Stimulated activated CD8-positive, alpha-beta memory T cell treated with anti-CD3 and anti-CD28 coated beads, Interleukin-15, amount 100 ng/mL, for 1 hour (primary cell): ENCODE measurements around the gene GRK6.
A peak's percentile ranks its signal among the peaks of the same experiment; 100 is the strongest.
"Not testable (repeated sequence)": the region's sequence is repeated elsewhere in the genome, so short reads cannot be mapped to it uniquely, and the experiment has no call there.

ENCODE experiments used
- DNase-seq: peaks from one replicate; pipeline ENCODE4 v3.0.0-alpha.2; 2020; ENCODE audit warnings: low read depth

Gene GRK6

DNA sequence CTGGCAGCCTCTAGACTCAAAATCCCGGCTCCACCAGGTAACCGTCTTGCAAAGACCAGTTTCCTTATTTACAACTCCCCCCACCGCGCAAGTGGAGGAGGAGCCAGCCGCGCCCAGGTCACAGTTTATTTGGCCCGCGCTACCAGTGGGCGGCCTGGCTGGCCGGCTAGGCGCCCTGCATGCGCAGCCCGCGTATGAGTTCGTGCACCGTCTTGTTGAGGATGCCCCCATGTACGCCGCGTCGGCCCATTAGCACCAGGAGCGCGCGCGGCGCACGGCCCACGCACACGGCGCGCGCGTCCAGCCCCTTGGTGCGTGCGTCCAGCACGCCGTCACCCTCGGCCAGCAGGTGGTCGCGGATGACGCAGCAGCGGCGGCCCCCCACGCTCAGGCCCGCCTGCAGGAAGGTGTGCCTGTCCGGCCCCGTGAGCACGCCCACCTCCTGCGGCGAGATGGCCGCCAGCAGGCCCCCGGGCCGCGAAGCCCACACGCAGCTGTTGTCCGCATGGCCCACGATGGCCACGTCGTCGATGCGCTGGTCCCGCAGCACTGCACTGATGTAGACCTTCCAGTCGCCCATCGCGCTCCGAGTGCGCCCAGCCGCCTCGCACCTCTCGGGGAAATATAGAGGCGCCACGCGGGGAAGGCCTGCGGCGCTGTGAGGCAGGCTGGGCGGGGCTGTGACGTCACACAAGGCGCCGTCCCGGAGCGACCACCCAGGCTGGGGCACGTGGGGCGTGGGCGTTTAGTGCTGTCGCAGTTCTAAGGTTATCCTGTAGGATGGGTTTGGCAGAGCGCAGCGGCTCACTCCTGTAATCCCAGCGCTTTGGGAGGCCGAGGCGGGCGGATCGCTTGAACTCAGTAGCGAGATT lies 26.2 kb upstream of the GRK6 start, which contains the start of gene PFN3:
PFN3 (minus strand) TSS at position 665 of the 872 bp plus-strand sequence; CDS start at position 580, 85 bp downstream.
- no peak for DNase-seq

- DNase-seq, result peak; percentile 38
Observed at GRCh38 chr5:177402271-177403043, 24.0 kb upstream of the GRK6 start.

GRCh38 chr5:177403102-177403791 lies 23.2 kb upstream of the GRK6 start:
- DNase-seq, result no peak

GRCh38 chr5:177403792-177404640 lies 22.5 kb upstream of the GRK6 start:
- DNase-seq, result peak; percentile 70

- DNase-seq, result no peak
Observed at GRCh38 chr5:177404641-177405179, 21.8 kb upstream of the GRK6 start.

GRCh38 chr5:177405312-177405711 lies 21.2 kb upstream of the GRK6 start:
- no peak for DNase-seq

DNA sequence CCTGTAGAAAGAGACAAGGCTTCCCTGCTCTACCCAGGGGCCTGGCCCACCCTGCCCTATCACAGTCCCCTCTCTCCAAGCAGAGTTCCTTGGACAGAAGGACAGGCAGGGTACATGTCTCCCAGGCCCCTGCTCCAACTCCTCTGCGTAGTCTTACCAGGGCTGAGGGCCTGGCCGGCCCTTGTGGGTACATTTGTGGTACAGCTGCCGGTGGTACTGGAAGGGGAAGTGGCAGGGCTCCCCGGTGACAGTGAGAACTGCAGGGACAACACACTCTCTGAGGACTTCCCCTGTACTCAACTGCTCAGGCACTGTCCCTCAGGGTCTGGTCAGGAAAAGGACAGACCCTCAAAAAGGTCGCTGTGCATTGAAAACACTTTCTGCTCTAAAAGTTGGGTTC lies 20.7 kb upstream of the GRK6 start:
- DNase-seq, result no peak

DNA sequence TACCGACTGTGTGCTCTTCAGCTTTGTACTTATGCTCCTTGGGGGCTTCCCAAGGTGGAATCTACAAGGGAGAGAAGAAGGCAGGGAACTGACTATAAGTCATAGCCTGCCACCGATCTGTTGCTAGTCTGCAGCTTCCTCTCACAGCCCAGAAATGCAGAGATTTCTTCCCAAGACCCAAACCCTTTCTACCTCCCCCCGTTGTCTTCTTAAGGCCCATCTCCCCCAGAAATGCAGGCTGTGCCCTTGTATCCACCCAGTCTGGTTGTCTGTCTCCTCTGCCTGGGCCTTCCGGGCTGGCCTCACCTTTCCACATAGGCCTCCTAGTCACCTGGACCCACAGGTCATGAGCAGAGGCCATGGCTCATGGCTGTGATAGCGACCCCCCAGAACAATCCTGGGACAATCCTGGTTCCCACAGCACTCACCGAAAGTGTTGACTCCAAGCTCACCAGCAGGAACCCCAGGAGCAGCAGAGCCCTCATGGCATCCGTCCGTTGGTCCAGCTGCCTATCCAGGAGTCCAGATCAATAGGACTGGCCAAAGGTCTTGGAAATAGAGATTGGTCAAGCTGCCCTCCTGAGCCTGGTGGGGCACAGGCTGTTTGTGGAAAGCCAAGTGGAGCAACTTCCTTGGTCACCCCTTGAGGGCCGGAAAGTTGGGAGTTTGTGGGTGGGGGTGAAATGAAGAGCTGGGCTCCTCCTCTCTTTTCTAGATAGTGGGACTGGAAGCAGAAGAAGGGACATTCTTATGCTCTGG lies 17.3 kb upstream of the GRK6 start, which contains the start of gene F12:
F12 (minus strand) TSS at position 522 of the 759 bp plus-strand sequence; CDS start at position 485, 37 bp downstream.
- no peak for DNase-seq

DNA sequence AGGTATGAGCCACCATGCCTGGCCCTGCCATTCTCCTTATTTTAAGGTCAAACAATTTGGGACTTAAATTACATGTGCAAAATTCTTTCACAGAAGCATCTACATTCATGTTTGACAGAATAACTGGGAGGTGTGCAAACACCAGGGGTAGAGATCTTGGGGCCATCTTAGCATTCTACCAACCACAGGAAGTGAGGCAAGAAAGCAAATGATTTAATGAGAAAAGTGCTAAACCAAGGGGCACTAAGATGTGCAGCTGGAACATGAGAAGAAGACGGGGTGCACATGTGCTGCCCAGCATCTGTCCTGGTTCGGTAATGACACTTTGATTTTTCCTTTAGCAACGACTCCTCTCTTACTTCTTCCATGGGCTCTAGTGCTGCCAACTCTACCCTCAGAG lies 15.9 kb upstream of the GRK6 start:
- DNase-seq, result no peak

GRCh38 chr5:177412603-177413233 lies 13.8 kb upstream of the GRK6 start:
- no peak for DNase-seq

- no peak for DNase-seq
Observed at GRCh38 chr5:177414481-177414880, 12.0 kb upstream of the GRK6 start.

- not testable (repeated sequence) for DNase-seq
Observed at GRCh38 chr5:177417081-177417480, 9.4 kb upstream of the GRK6 start.

DNA sequence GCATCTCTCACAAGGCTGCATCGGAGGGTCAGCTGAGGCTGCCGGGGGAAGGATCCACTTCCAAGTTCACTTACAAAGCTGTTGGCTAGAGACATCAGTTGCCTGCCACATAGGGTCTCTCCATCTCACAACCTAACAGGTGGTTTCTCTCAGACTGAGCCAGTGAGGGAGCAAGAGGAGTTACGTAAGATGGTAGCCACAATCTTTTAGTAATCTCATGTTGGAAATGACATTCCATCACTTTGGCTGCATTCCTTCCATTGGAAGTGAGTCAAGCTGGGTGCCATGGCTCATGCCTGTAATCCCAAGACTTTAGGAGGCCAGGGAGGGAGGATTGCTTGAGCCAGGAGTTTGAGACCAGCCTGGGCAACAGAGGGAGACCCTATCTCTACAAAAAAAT lies 7.4 kb upstream of the GRK6 start:
- DNase-seq, result no peak

- not testable (repeated sequence) for DNase-seq
Observed at GRCh38 chr5:177420472-177420871, 6.0 kb upstream of the GRK6 start.

- no peak for DNase-seq
Observed at GRCh38 chr5:177421062-177421798, 5.2 kb upstream of the GRK6 start.

DNA sequence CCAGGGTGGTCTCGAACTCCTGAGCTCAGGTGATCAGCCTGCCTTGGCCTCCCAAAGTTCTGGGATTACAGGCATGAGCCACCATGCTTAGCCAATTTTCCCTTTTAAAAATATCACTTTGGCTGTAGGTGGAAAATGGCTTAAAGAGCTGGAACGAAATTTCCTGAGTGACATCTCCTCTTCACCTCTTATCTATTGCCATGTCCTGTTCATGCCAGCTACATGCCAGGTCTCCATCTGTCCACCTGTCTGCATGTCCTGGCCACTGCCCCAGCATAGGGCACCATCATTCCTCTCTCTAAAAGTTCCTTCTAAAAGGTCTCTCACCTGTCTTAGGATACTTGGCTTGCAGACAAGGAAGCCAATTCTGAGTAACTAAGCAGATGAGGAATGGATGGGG lies 2.8 kb upstream of the GRK6 start:
- no peak for DNase-seq

GRCh38 chr5:177425196-177425800 lies 1.2 kb upstream of the GRK6 start:
- DNase-seq, result no peak

DNA sequence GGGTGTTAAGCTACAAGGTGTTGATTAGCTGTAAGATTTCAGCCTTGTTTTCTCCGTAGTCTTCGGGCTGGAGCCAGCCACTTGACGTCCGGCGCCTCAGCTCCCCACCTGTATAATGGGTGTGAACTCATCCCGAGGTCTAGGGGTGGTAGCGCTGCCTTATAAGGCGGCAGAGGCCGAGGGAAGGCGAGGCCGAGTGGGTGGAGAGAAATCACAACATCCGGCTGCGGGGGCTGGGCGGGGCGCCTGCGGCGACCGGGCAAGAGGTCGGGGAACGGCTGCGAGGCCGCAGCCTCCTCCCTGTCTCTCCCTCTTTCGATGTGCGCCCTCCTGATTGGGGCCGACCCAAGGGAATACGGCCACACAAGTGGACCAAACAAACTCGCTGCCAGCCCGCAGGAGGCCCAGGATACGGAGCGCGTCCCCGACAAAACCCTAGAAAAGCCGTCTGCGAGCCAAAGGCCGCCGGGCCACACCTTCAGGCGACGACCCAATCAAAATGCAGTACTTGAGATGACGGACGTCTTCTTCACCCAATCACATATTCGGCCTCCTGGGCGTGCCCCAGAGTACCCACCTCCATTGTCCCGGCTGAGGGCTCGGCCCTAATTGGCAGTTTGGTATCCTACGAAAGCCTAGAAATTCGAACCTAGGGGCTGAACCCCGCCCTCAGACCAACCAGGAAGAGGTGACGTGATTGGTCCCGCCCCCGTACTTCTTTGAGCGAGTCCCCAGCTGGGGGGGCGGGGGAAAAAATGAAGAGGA lies 493 bp upstream of the GRK6 start:
- DNase-seq, result peak; percentile 99
